Neural cell (in vitro differentiated cells): ENCODE results near the gene INPP4B.

Experiments used
- CTCF ChIP-seq: fragments of 450-650 bp; IDR thresholded peaks from 2 replicates; pipeline ENCODE4 v1.5.1; 2014; ENCODE audit warnings: antibody characterized with exemption, mild to moderate bottlenecking, moderate library complexity; ENCODE audit not compliant: poor library complexity, severe bottlenecking
- EP300 ChIP-seq: fragments of 450-650 bp; conservative IDR thresholded peaks from 2 replicates; pipeline ENCODE4 v1.6.1; 2014; ENCODE audit warnings: antibody characterized with exemption, mild to moderate bottlenecking, moderate library complexity; ENCODE audit not compliant: poor library complexity, severe bottlenecking
- EZH2 ChIP-seq: fragments of 200-600, 300-800 bp; shearing (Covaris generic), sonication (generic); IDR thresholded peaks from 2 replicates; pipeline ENCODE4 v1.6.1; 2014; ENCODE audit warnings: antibody characterized with exemption, low read length, borderline replicate concordance, mild to moderate bottlenecking; ENCODE audit not compliant: insufficient read depth, poor library complexity, severe bottlenecking
- POLR2AphosphoS5 ChIP-seq: IDR thresholded peaks from 2 replicates; pipeline ENCODE4 v1.6.1; 2012
- RAD21 ChIP-seq: fragments of 450-650 bp; conservative IDR thresholded peaks from 2 replicates; pipeline ENCODE4 v1.6.1; 2014; ENCODE audit warnings: antibody characterized with exemption, mild to moderate bottlenecking, moderate library complexity
- REST ChIP-seq: IDR thresholded peaks from 2 replicates; pipeline ENCODE4 v1.6.1; 2012; ENCODE audit warnings: borderline replicate concordance
- SMC3 ChIP-seq: fragments of 450-650 bp; conservative IDR thresholded peaks from 2 replicates; pipeline ENCODE4 v1.6.1; 2014; ENCODE audit warnings: antibody characterized with exemption, mild to moderate bottlenecking, moderate library complexity; ENCODE audit not compliant: poor library complexity
- TAF1 ChIP-seq: IDR thresholded peaks from 2 replicates; pipeline ENCODE4 v1.6.1; 2012; ENCODE audit warnings: low read depth

- TF ChIP-seq CTCF (no peak), REST (no peak), TAF1 (no peak), EP300 (no peak), EZH2 (no peak), SMC3 (no peak), RAD21 (no peak), POLR2AphosphoS5 (no peak)
These were observed 333.9 kb downstream of the INPP4B start for GRCh38 chr4:142512161-142512560.
